Bone marrow (tissue), 2 donors: ENCODE measurements around the gene CZIB.
A peak's percentile ranks its signal among the peaks of the same experiment; 100 is the strongest.

Experiments used
- DNase-seq, 2 donors: peaks; one replicate each; lab custom pipeline; 2025; lab: John Stamatoyannopoulos, UW

The CZIB gene

DNA sequence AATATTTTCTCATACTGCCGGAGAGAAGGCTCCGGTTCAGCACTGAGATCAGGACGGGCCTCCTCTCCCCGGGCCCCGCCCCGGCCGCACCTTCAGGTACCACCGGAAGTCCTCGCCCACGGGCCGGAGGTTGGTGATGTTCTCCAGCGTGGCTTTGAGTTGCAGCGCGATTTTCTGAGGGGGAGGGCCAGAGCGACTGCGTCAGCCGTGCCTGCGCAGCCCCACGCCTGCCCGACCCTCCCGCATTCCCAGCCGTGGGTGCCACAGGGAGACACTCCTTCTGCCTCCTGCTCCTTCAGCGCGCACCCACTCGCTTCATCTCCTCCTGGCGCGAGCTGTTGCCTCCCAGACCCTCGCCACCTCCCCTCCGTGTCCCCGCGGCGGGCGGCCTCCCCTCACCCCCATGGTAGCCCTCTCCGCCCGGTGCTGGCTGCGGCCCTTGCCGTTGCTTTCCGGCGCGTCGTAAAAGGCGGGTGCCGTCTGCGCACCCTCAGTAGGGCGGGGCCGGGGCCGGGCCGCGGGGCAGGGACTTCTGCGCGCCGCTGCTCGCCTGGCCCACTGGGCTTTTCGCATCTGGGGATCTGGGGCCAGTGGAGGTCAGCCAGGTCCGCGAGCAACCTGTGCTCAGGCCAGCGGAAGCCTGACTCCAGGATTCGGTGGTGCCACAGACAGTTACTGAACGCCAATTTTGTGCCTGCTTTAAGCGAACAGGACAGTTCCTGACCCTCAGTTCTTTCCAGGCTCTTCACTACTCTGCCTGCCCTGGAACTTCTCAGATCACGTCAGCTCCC is at the start of gene CZIB:
Gene CZIB (minus strand): TSS at position 464 of the 791 bp plus-strand sequence. CDS start 59 bp downstream, at position 405.
- DNase-seq, result peak; percentile 53 to 83

DNA sequence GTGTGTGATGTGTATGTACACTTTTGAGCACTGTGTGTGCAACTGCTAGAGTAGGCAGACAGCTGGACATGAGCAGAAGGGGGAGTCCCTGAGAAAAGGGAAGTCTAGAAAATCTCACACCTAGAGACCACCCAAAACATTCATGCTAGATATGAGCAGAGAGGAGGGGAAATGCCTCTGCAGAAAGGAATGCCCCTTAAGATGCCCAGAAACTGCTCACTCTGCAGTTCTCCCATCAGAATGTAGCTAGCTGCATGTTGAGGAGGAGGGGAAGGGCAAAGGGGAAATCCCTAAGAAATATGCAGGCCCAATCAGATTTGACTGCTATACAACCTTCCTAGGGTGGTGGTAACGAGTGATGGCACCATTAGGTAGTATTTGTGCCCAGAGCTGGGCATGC is 49.7 kb upstream of the CZIB start:
- DNase-seq, result no peak

DNA sequence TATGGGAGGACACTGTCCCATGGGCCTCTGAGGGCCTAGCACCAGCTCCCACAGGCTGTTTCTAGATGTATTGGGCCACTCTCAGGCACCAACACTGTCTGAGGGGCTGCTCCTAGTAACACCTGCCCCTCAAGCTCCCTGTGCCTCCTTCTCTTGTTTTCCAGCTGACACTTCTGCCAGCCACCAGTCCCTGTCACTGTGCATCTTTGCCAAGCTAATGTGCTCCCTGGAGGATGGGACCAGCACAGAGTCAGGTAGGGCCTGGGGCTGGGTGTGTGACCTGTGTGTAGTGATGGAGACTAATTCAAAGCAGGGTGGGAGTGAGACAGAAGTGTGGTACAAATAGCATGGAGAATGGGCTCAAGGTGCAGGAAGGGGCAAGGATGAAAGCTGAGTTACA is 47.3 kb upstream of the CZIB start:
- DNase-seq, result no peak

DNA sequence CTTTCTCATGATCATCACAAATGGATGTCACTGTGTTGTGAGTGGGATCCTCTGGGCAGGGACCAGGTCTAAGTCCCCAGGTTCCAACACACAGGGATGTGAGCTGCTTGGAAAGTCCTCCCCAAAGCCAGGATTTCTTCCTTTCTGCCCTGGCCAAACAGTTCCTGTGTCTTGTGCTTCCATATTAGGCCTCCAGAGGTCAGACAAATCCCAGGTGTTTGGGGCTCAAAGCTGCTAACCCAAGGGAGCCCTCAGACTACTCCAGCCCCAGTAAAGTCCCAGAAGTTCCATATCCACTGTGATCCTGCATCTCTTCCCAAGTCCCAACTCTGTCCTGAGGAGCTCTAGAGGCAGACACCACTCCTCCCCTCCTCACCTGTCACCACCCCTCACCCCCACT is 45.6 kb upstream of the CZIB start:
- DNase-seq, result no peak

DNA sequence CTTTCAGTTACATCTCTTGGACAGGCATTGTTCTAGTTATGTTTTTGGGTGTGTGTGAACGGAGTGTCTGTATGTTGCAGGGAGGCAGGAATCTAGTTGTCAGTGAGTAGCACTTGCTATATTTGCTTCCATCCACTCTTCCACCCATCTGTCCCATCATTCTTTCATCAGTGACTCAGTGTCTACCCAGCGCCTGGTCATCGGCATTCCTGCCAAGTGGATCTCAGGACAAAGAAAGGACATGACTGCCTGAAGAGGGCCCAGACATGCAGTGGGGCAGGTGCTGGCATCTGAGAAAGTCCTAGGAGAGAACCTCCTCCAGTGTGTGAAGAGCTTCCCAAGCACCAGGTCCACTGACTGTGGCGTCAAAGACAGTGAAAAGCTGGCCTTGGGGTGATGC is 45.1 kb upstream of the CZIB start:
- DNase-seq, result no peak

DNA sequence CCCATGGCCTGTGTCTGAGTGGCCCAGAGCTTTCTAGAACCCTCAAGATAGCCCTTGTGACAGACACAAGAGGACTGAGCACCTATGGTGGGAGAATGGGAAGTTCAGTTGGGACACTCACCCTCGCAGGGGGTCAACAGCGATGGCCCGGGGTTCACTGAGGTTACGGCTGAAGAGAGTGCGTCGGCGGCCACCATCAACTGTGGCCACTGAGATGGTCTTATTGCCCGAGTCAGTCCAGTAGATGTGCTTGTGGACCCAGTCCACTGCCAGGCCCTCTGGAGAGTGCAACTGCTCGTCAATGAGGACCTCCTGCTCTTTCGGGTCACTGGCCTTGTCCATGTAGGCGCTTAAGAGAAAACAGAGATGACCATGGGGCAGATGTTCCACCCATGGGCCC is 43.6 kb upstream of the CZIB start:
- no peak for DNase-seq

DNA sequence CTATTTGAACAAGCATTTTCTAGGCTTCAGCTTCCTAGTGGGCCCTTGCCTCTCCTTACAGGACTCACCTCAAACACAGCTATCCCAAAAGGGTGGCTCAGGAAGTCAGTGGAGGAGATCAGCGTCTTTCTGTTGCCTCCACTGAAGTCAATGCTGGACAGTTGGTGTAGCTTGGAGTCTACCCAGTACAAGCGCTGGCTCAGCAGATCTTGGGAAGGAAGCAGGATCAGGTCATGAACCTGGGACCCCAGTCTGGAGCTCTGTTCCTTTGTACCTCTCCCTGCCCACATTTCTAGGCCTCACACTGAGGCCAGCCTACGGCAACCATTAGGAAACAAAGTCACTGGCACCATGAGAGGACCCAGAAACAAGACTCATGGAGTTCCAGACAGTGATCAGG is 41.6 kb upstream of the CZIB start:
- no peak for DNase-seq

DNA sequence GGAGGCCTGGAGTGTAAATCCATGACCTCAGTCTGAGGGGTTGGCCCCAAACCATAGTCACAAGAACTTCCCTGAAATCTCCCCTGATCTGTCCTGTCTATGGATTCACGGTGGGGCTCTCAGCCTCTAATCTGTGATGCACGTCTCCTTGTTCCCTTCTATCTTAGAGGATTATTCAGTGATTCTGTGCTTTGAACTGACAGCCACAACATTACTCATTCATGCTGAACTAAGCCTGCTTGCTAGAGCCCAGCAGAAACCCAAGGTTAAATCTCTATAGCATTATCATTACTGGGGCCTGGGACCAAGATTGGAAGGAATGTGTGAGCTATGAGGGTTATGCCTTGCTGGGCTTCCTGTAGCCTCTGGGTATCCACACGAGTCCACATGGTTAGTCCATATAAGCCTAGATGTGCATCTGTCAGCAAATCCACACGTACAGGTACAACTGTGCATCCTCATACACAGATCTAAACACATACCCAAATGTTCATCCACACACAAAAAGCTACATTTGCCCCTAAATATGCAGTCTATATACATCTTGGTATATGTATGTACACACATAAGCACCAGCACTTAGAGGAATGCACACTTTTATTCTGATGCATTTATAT is 40.3 kb upstream of the CZIB start:
- no peak for DNase-seq

DNA sequence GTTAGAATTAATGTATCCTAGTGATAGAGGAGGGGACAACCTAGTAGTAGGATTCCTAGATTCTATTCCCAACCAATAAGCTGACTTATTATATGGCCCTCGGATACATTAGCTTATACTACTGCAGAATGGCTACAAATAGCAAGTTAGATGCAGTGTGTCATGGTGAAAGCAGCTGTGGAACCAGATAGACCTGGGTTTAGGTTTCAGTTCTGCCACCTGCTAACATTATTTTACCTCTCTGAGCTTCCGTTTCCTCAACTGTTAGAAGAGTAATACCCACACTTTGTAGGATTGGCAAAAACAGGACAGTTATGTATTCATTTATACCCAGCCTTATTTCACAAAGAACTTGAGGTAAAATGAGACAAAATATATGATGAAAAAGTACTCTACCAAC is 39.5 kb upstream of the CZIB start:
- no peak for DNase-seq

DNA sequence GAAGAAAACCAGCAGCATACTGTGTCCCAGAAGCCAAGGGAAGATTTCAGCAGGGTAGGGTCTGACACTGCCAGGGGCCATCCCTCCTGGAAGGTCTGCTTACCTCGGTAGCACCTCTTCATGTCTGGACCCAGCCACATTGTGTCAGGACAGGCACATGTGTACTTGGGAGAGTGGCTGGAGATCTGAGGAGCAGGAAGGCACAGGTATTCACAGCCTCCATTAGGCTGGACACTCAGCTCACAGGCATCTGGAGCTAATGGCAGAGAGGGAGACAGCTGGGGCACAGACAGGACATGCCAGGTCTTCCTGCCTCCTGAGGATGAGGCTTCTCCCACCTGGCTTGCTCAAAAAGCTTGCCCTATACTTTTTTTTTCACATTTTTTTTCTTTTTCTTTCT is 37.8 kb upstream of the CZIB start:
- no peak for DNase-seq

DNA sequence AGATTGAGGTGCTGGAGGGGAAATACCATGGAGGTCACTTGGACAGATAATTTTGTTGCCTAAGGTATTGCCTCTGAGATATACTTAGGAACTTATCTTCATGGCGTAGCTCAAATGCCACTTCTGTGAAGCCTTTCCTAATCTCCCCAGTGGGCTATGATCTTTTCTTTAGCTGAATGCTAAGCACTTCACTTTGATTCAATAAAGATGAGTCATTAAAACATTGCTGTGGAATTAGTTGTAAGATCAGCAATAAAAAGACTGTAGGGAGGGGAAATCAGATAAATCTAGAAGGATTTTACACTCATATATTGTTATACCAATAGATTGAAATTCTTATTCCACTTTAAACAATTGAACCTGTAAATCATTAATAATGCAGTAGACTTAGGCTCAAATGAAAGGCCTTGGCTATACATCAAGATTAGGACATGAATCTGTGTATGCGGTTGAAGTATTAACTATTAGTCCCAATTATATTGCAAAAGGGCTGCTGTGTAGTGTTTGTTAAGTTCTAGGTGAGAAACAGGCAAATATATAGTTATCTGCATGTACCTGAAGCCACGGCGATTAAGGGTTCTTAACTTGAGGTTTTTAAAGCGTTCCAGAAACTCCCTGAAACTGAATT is 37.1 kb upstream of the CZIB start:
- DNase-seq, result no peak

DNA sequence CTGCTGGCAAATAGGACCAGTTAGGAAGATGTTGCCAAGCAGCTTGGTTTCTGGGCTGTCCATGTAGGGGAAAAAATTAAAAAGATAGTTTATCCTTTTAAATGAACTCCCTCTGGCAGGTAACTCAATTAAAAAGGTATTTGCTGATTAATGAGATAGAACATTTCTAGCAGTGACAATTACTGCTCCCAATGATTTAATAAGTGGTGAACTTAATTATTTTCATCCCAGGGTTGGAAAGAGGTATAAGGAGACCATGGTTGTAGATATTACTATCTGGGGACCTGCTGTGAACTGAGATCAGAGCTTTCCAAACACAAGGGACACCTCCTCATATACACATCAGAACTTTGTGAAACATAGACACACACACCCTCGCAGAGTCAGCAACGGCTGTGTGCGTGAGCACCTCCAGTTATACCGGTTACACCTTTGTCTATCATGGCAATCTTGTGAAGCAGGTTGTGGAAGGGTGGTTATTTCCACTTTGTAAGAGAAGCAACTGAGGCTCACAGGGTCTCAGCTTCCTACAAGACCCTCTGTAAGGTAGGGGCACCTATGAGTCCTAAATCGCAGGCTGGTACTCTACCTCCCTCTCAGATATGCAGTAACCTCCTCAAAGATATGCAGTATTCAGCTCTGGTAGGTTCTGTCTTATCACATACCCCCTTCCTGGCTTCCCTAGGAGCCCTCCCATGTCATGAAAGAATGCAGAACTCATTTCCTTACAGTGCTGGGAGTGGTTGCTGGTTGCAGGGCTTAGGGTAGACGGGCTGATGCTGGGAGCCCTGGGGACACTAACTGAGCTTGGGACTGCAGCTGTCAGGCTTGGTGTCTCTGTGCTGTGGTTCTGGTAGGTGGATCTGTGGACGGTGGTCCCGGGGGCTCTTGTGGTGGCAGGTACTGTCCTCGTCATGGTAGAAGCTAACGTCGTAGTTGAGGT is 36.3 kb upstream of the CZIB start:
- DNase-seq, result no peak

DNA sequence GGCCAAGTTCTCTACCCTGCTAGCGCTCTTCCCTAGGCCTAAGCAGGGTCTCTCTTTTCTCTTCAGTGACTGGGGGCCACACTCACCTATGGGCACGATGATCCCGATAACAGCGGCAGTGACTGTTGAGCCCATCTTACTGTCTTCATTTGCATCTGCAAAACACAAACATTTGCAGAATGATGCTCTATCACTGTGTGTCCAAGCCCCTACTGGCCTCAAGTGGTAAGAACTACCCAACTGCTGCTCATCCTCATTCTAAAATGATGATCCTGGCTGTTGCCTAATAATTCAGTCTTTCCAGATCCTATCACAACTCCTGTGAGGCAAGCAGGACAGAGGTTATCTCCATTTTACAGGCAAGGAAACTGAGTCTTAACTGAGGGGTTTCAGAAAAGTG is 34.6 kb upstream of the CZIB start:
- no peak for DNase-seq

DNA sequence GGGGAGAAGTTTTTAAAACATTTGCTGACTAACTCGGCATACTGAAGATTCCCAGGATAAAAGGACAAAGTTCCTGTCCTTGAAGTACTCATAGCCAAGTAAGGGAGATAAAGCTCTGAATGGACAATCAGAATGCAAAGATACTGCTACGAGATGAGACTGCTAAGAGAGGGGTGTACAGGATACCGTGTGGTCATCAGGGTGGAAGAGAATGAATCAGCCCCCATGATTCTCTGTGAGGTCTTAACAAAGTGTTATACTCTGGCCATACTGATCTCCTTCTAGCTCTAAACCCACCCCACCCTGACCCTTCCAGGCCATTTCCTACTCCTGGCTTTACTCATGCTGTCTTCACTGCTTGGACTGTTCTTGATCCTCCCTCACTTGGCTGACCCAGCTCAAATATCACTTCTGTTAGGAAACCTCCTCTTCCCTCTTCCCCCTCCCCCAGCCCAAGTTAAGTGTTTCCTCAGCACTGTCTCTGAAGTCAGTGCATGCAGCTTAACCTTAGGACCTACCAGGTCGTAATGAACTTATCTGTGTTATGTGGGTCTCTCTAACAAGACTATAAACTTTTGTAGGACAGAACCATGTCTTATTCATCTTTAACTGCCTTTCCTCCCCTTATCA is 33.7 kb upstream of the CZIB start:
- no peak for DNase-seq

DNA sequence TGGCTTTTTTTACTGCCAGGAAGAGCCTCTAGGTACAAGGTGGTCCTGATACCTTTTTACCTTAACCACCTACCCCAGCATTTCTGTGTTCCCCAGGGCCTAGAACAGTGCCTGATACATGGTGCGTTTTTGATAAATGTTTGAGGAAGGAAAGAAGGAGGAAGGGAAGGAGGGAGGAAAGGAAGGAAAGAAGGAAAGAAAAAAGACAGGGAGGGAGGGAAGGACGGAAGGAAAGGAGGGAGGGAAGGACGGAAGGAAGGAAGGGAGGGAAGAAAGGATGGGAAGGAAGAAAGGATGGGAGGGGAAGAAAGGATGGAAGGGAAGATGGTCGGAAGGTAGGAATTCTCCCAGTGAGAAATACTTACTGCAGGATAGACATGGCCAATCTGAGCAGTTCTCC is 29.9 kb upstream of the CZIB start:
- no peak for DNase-seq

DNA sequence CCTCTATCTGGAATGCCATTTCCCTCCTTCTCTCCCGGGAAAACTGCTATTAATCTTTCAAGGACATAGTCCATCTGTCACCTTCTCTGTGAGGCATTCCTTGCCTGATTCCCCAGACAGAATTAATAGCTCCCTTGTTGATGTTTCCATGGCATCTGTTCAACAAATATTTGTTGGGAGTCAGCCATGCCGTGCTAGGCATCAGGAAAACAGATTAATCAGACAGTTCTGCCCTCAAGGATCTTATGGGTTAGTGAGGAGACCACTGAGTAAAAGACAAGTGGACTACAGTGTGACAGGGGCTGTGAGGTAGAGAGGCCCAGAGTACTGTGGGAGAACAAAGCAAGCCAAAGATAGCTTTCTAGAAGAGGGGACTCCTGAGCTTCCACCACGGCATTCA is 29.3 kb upstream of the CZIB start:
- DNase-seq, result no peak

DNA sequence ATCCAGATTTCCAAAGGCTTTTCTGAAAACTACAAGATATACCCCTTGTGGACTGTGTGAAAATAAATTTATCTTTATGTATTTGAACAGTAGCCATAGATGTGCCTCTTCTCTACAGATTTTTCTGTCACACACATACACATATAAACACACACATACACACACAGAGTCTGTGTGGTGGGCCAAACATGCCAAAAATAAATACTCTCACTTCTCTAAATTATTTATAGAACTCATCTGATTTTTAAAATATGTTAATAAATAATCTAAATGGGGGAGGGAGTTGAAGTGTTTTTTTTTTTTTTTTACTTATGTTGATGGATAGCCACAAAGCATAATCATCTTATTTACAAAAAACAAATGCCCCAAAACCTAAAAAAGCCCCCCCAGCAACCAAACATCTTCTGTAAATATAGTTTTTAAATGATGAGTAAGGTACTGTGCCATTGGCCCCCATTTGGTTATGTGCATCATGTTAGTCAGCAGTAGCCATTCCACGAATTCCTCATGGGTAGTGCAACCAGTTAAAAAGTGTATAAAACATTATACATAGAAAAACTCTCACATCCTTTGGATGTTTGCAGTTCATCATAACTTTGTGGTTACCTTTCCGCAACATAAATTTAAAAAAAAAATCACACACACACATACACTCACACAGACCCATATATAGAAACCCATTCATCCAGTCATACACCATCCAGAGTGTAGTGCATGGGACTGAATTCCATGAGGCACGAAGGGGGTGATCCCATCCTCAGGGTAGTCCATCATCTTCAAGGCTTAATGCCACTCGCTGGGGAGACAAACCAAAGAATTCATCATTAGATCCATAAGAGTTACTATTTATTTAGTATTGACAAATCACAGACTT is 26.1 kb upstream of the CZIB start:
- DNase-seq, result no peak

DNA sequence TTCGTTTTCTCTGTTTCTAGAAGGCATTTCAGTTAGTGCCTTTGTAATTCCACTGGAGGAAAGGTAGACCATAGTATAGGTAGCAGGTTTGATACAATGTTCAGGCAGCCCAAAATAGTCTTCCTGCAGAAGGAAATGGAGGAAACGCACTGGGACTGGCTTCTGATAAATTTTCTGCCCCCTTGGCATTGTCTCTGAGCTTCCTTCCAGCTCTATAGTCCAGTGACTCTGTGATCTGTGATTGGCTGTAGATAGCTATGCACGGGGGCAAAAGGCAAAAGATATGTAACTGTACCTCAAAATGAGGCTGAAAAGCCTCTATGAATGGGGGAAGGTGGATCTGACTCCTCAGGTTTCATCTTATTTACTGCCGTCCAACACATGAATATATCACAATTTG is 23.7 kb upstream of the CZIB start:
- no peak for DNase-seq

DNA sequence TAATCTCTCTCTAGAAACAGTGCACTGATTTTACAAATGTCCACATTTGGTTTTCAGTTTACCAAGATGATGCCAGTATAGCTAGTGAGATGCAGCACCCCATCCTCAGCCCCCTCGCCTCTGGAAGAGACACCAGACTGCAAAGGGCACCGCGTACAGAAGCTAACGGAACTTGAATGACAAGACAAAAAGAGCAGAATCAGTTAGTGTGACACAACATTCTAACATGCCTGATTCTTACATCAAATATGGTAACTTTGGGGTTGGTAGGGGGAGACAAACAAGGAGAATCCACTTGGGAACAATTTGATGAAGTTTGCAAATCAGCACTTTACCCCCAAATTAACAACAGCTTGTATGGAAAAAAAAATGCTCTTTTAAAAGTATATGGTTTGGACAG is 21.9 kb upstream of the CZIB start:
- DNase-seq, result no peak

DNA sequence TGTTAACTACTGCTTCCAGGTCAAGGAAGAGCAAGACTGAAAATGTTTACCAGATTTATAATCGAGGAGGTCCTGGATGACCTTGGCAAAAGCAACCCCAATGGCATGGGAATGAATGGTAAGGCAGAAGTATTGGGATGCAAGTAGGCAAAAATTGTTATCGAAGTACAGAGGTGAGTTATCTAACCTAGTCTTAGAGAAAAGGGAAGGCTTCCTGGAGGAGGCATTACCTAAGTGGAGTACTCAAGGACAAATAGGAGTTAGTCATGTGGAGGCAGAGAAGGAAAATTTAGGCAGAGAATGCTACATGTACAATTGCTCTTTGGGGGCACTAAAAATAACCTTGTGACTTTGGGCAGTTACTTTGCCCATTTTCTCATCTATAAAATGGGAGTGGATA is 21.4 kb upstream of the CZIB start:
- DNase-seq, result no peak
